Raji (cell line): Measurements from ENCODE around the gene SMYD1.

ENCODE experiments used
- POLR2A ChIP-seq: IDR thresholded peaks from 2 replicates; pipeline ENCODE4 v1.6.1; 2011; ENCODE audit warnings: low read depth, low read length, control low read depth; ENCODE audit not compliant: insufficient read depth

Gene SMYD1

DNA sequence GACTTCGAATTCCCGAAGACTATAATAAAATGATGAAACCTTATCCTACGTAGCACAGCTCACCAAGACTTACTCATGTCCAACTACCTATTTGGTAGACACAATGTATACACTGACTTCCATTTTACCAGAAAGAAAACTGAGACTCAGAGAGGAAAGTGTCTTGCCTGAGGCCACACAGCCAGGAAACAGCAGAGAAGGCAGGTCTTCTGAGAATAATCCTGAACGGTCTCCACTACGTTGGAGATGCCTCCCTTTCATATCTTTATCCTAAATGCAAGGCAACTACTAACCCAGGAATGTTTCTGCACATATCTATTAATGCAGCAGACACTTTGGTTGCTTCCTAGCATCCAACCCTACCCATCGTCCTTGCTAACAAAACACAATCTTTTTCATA, 72.2 kb downstream of the SMYD1 start:
- no peak for TF ChIP-seq POLR2A

DNA sequence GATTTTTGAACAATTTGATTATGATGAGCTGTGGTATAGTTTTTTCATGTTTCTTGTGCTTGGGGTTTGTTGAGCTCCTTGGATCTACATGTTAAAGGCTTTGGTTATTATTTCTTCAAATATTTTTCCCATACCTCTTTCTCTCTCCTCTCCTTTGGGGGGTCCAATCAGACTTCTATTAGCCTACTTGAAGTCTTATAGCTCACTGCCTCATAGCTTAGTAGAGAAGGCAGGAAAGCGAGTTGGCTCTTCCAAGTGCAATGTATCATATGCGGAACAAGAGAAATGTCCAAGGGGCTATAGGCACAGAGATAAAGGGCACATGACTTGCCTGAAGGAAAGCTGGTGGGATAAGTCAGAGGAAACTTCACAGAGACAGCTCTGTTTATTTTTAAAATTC, 74.3 kb downstream of the SMYD1 start:
- TF ChIP-seq POLR2A, result no peak

DNA sequence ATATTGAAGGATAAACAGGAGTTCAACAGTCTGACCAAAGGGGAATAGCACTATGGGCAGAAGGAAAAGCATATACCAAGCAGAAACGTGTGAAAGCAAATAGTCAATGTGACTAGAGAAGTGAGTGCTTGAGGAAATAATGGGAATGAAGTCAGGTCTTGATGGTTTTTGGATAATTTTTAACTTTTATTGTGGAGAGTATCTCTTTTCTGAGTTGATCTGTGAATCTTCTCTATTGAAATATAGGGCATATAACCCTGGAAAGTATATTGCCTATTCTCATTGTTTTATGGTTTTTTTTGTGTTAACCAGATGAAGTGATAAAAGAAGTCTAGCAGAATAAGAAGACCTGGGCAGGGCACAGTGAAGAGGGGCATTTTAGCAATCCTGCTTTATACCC, 76.6 kb downstream of the SMYD1 start:
- no peak for TF ChIP-seq POLR2A

DNA sequence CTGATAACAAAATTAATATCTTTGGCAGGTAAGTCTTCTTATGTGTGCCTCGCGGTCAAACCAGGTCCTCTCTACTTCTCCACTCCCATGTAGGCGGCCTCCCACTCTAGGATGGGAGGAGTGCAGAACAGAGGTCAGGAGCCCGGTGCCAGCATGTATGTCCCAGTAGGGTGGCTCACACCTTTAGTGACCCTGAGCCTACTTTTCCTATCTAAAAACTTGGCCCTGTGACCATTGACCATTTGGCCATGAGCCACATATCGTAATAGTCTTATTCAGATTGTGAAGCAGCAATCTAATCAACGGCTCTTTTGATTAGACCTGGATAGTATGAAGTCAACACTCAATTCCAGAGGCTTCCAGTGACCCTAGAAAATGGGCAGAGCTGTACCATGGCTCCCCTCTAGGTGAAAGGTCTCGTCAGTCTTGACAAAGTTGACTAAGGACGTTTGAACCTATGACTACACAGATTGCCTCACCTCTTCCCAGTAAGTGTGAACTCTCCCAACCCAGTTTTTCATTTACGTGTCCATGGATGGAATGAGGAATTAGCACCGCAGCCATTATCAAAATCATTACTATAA, 77.4 kb downstream of the SMYD1 start:
- TF ChIP-seq POLR2A, result no peak

DNA sequence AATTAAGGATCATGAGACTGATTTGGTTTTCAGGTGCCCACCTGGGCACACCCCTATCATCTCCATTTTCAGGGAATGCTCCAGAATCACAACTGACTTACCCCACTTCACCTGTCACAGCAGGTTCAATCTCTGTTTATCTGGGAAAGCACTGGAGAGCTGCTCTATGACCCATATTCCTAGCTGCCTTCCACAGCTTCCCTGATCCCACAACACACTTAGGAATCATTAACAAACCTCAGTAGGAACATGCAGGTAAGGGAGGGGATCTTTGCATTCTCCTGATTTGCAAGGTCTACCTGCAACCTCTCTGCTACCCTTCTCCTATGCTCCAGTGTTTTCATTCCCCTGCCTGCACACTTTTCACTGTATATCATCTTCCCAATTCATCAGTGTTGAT, 79.0 kb downstream of the SMYD1 start:
- TF ChIP-seq POLR2A, result no peak

DNA sequence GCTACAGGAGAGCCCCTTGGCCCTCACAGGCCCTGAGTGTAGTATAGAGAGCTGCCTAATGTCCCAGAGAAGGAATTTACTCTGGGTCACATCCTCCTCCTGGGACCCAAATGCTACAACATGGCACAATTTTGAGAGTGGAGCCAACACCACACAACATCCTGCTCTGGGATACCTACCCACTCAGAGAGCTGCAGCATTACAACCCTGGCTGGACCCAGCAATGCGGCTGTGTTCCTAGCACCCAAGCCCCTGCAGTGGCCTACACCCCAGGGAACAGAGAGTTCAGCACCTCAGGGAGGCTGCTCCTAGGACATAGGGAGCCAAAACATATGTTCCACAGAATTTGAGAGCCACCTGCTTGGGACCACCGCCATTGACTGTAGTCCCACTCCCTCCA, 79.5 kb downstream of the SMYD1 start:
- no peak for TF ChIP-seq POLR2A

DNA sequence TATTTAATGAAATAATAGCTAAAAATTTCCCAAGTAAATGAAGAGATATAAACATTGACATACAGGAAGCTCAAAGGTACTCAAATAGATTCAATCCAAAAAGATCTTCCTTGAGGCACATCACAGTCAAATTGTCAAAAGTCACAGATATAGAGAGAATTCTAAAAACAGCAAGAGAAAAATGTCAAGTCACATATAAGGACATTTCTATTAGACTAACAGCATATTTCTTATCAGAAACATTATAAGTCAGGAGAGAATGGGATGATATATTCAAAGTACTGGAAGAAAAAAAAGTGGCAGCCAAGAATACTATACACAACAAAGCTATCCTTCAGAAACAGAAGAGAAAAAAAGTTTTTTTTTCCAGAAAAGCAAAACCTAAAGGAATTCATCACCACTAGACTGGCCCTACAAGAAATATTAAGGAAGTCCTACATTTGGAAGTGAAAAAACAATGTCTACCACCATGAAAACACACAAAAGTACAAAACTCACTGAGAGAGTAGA, 81.4 kb downstream of the SMYD1 start:
- no peak for TF ChIP-seq POLR2A

DNA sequence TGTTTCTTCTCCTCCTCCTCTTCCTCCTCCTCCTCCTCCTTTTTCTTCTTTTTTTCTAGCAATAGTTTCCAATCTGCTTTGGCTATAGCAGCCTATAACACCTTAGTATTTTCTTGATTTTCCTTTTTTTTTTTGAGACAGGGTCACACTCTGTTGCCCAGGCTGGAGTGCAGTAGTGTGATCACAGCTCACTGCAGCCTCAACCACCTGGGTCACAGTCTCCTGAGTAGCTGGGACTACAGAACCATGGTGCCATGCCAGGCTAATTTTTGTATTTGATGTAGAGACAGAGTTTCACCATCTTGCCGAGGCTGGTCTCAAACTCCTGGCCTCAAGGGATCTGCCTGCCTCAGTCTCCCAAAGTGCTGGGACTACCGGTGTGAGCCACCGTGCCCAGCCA, 91.9 kb downstream of the SMYD1 start:
- no peak for TF ChIP-seq POLR2A

DNA sequence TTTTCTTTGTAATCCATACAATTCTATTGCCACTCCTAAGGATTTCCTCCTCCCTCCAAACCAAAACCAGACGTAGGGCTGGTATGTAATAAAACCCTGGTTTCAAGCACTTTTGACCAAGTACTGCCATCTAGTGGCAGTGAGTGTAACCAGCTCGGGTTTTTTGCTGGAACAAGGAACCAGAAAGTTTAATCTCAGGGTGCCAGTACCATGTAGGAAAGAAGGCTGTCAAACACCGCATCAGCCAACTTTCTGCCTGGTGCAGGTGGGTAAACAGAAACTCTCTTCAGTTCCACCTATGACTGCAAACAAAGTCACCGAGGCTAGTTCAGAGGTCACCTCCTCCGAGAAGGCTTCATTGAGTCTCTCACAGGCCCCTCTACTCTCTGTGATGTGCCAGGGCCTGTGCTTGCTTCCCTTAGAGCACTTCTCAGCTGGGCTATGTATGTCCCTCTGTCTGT, 92.4 kb downstream of the SMYD1 start:
- TF ChIP-seq POLR2A, result no peak

DNA sequence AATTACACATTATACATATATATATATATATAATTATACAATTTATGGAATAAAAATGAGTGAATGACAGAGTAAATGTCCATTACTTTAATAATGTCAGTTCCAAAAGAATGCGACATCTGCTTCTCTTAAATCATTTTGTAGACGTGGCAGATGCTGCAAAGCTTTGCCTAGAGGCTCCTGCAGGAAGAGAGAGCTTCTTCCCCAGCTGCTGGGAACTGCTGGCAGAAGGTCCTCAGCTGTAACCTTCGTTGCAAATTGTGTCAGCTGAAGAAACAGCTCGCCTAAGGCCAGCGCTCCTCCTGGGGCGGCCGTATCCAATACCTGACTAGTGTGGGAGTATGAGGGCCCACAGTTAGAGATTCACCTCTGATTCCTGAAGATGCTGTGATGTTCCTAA, 92.9 kb downstream of the SMYD1 start:
- no peak for TF ChIP-seq POLR2A

DNA sequence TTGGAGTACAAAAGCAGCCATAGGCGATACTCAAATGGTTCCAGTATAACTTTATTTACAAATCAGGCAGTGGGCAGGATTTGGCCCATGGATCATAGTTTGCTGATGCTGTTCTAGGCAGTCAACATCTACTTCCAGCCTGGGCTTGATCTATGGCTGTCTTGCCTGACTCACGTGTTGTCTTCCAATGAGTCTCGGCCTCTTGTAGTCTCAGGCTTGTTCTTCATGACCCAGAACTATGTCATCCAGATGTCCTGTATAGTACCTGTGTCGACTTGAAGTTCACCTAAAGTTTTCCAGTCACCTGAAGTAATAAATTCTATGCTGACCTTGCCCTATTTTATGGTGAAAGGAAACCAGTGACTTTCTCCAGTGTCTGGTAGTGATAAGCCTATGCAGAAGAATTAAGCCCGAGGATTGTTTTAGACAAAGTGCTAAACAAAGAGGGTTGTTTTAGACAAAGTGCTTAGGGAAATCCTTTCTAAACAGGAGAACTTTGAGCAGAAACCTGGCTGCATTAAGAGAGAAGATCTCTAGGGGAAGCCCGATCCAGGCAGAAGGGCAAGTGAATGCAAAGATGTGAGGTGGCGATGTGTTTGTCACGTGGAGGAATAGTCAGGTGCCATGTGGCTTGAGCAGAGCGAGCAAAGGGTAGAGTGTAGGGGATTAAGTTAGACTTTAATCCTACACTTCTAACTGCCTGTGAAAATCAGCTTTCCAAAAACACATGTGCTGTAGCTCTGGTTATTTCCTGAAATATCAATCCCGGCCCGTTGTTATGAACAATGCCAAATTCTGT, 94.0 kb downstream of the SMYD1 start:
- no peak for TF ChIP-seq POLR2A
